ENCODE results near the gene BRAP.
A peak's percentile ranks its signal among the peaks of the same experiment; 100 is the strongest.
"Not testable (repeated sequence)": the region's sequence is repeated elsewhere in the genome, so short reads cannot be mapped to it uniquely, and the experiment has no call there.

BRAP gene

DNA sequence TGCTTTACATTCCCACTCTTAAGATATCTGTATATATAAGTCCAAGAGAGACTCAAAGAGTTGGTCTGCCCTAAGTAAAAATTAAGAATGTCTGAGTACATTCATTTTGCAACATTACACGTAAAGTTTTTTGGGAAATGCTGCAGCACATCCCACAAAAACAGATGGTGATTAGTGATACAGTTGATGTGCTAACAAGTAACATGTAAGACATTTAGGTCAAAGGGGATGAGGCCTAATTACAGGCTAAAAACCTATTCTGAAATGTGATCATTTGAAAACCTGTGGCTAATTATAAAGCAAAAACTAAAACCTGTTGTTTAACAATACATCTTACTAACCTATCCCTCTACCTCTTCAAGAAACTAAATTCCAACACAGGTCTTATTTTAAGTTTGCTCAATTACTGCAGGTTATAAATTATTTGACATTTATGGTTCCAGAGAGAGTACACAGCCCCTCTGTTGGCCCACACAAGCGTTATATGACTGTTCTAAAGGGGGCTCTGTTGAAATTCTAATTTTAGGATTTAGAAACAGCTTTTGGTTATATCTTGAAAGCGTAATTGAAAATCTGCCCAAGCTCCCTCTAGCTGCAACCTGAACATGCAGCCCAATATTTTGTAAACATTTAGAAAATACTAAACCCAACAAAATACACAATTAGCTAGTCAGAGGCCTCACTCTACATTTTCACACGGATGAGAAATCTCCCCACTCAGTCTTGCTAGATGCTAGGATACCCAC lies 42.9 kb downstream of the BRAP start:
- H3K9me3 ChIP-seq (ENCODE audit: control insufficient read depth, low read length), result no peaks in the 10 kb centered on the region
- DNase-seq (ENCODE audit: low read depth), result peak; percentile 48
- no peak overlapping the region for H3K4me3 ChIP-seq (ENCODE audit: low read length)
- H3K36me3 ChIP-seq (ENCODE audit: control insufficient read depth, insufficient read depth, low read length, severe bottlenecking), result peaks cover 38% of the 10 kb centered on the region
- H3K27me3 ChIP-seq (replicated peaks; ENCODE audit: control insufficient read depth, insufficient read depth, low read length), result no peaks in the 10 kb centered on the region
- H3K9ac ChIP-seq (ENCODE audit: low read length), result peak overlapping the region; percentile 72
- H3K4me1 ChIP-seq (ENCODE audit: control insufficient read depth, insufficient read depth, low read length), result peaks cover 32% of the 10 kb centered on the region

DNA sequence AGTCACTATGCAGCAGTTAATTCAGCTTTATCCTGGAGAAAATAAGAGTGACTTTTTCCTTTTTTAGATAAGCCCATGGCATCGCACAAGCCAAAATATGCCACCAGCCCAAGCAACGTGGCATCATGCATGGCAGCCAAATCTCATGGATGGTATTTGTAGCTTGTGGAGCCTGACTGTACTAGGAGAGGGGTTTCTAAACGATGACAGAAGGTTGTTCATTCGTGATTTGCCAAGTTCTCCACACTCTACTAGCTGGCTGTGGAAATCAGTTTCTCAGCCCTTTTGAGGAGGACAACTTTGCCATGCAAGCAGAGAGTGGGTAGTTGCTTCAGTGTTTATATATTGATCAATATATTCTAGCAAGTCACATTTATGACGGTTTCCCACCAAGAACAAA lies 45.2 kb downstream of the BRAP start:
- peaks cover 21% of the 10 kb centered on the region for H3K36me3 ChIP-seq (ENCODE audit: control insufficient read depth, insufficient read depth, low read length, severe bottlenecking)
- no peak overlapping the region for H3K9ac ChIP-seq (ENCODE audit: low read length)
- no peak for DNase-seq (ENCODE audit: low read depth)
- H3K9me3 ChIP-seq (ENCODE audit: control insufficient read depth, low read length), result no peaks in the 10 kb centered on the region
- H3K4me1 ChIP-seq (ENCODE audit: control insufficient read depth, insufficient read depth, low read length), result peaks cover 53% of the 10 kb centered on the region
- no peak overlapping the region for H3K4me3 ChIP-seq (ENCODE audit: low read length)
- H3K27me3 ChIP-seq (replicated peaks; ENCODE audit: control insufficient read depth, insufficient read depth, low read length), result no peaks in the 10 kb centered on the region

- Histone ChIP-seq H3K9me3 (ENCODE audit: control insufficient read depth, low read length) (no peaks in the 10 kb centered on the region), H3K9ac (ENCODE audit: low read length) (no peak overlapping the region), H3K4me1 (ENCODE audit: control insufficient read depth, insufficient read depth, low read length) (peaks cover 50% of the 10 kb centered on the region), H3K4me3 (ENCODE audit: low read length) (no peak overlapping the region), H3K36me3 (ENCODE audit: control insufficient read depth, insufficient read depth, low read length, severe bottlenecking) (peaks cover 2% of the 10 kb centered on the region), H3K27me3 (replicated peaks; ENCODE audit: control insufficient read depth, insufficient read depth, low read length) (no peaks in the 10 kb centered on the region)
- DNase-seq (ENCODE audit: low read depth), result peak; percentile 10
Measured at GRCh38 chr12:111638556-111638955, 47.2 kb downstream of the BRAP start.

DNA sequence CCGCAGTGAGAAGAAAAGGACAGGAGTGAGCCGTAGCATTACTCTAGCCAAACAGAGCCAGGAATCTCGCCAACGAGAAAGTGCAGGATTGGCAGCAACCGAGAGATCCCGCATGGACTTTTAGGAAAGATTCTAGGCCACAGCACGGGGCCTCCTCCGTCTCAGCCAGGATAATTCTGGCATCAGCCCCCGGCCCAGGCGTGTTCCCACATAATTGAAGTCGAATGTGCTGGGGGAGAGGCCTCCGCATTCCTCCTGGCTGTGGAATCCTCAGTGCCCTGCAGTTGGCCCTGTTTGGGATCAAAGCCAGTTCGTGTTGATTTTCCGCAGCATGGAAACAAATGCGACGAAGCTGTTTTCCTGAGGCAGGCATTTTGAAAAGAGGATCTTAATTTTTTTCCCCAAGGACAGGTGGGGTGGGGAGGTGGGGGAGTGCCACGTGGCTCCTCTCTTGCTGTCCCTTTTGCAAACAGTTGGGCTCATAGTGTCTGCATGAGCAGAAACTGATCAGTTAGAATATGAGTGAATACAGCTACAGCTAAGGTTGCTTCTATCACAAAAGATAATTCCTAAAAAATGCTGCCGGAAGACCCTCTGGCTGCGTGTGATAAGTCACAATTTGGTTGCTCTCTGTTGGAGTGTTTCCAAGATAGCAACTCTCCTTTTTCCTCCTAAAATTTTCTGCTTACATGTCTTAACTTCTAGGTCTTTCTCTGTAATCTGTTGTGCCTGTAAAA lies 49.4 kb downstream of the BRAP start:
- Histone ChIP-seq H3K4me3 (ENCODE audit: low read length) (peak overlapping the region; percentile 63), H3K9me3 (ENCODE audit: control insufficient read depth, low read length) (no peaks in the 10 kb centered on the region), H3K36me3 (ENCODE audit: control insufficient read depth, insufficient read depth, low read length, severe bottlenecking) (peaks cover 2% of the 10 kb centered on the region), H3K4me1 (ENCODE audit: control insufficient read depth, insufficient read depth, low read length) (peaks cover 33% of the 10 kb centered on the region), H3K9ac (ENCODE audit: low read length) (peak overlapping the region; percentile 73), H3K27me3 (replicated peaks; ENCODE audit: control insufficient read depth, insufficient read depth, low read length) (no peaks in the 10 kb centered on the region)
- DNase-seq (ENCODE audit: low read depth), result peak; percentile 95

GRCh38 chr12:111635524-111635923 lies 50.2 kb downstream of the BRAP start:
- peak; percentile 21 for DNase-seq (ENCODE audit: low read depth)
- peak overlapping the region; percentile 63 for H3K4me3 ChIP-seq (ENCODE audit: low read length)
- H3K4me1 ChIP-seq (ENCODE audit: control insufficient read depth, insufficient read depth, low read length), result peaks cover 33% of the 10 kb centered on the region
- no peaks in the 10 kb centered on the region for H3K27me3 ChIP-seq (replicated peaks; ENCODE audit: control insufficient read depth, insufficient read depth, low read length)
- H3K9ac ChIP-seq (ENCODE audit: low read length), result peak overlapping the region; percentile 73
- H3K9me3 ChIP-seq (ENCODE audit: control insufficient read depth, low read length), result no peaks in the 10 kb centered on the region
- H3K36me3 ChIP-seq (ENCODE audit: control insufficient read depth, insufficient read depth, low read length, severe bottlenecking), result peaks cover 1% of the 10 kb centered on the region

DNA sequence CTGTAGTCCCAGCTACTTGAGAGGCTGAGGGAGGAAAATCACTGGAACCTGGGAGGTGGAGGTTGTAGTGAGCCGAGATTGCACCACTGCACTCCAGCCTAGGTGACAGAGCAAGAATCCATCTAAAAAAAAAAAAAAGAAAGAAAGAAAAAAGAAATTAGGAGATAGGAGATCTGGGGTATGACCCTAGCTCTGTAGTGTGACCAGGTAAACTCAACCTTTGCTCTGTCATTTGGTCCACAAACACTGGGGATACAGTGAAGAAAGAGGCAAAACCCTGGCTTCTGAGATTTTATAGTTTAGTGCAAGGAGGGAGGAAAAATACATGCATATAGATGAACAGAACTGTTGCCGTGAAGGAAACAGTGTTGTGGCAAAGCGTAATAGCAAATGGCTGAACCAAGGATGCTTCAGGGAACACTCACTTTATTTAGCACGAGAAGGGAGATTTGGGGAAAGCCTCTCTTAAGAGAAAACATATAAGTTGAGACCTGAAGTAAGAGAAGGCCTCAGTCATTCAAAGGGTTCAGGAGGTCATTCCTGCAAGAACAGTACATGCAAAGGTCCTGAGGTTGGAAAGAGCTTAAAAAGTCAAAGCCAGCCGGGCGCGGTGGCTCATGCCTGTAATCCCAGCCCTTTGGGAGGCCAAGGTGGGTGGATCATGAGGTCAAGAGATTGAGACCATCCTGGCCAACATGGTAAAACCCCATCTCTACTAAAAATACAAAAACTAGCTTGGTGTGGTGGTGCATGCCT lies 57.1 kb downstream of the BRAP start:
- Histone ChIP-seq H3K9ac (ENCODE audit: low read length) (no peak overlapping the region), H3K27me3 (replicated peaks; ENCODE audit: control insufficient read depth, insufficient read depth, low read length) (no peaks in the 10 kb centered on the region), H3K4me3 (ENCODE audit: low read length) (no peak overlapping the region), H3K4me1 (ENCODE audit: control insufficient read depth, insufficient read depth, low read length) (no peaks in the 10 kb centered on the region), H3K9me3 (ENCODE audit: control insufficient read depth, low read length) (no peaks in the 10 kb centered on the region), H3K36me3 (ENCODE audit: control insufficient read depth, insufficient read depth, low read length, severe bottlenecking) (no peaks in the 10 kb centered on the region)
- DNase-seq (ENCODE audit: low read depth), result no peak

DNA sequence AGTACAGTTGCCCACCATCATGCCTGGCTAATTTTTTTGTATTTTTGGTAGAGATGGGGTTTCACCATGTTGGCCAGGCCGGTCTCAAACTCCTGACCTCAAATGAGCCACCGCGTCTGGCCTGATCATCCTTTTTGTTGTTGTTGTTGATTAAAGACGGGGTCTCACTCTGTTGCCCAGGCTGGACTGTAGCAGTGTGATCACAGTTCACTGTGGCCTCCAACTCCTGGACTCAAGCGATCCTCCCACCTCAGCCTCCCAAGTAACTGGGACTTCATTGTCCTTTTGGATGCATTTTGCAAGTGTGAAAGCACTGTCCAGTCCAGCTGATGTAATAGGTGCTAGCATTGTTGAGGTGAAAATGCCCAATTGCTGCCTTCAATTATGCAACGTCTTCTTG lies 59.5 kb downstream of the BRAP start:
- no peak overlapping the region for H3K4me3 ChIP-seq (ENCODE audit: low read length)
- no peaks in the 10 kb centered on the region for H3K9me3 ChIP-seq (ENCODE audit: control insufficient read depth, low read length)
- H3K27me3 ChIP-seq (replicated peaks; ENCODE audit: control insufficient read depth, insufficient read depth, low read length), result no peaks in the 10 kb centered on the region
- H3K36me3 ChIP-seq (ENCODE audit: control insufficient read depth, insufficient read depth, low read length, severe bottlenecking), result no peaks in the 10 kb centered on the region
- H3K9ac ChIP-seq (ENCODE audit: low read length), result no peak overlapping the region
- no peak for DNase-seq (ENCODE audit: low read depth)
- H3K4me1 ChIP-seq (ENCODE audit: control insufficient read depth, insufficient read depth, low read length), result no peaks in the 10 kb centered on the region

GRCh38 chr12:111624540-111624939 lies 61.2 kb downstream of the BRAP start:
- Histone ChIP-seq H3K4me1 (ENCODE audit: control insufficient read depth, insufficient read depth, low read length) (no peaks in the 10 kb centered on the region), H3K4me3 (ENCODE audit: low read length) (no peak overlapping the region), H3K9ac (ENCODE audit: low read length) (no peak overlapping the region), H3K27me3 (replicated peaks; ENCODE audit: control insufficient read depth, insufficient read depth, low read length) (no peaks in the 10 kb centered on the region), H3K9me3 (ENCODE audit: control insufficient read depth, low read length) (no peaks in the 10 kb centered on the region), H3K36me3 (ENCODE audit: control insufficient read depth, insufficient read depth, low read length, severe bottlenecking) (no peaks in the 10 kb centered on the region)
- DNase-seq (ENCODE audit: low read depth), result no peak

GRCh38 chr12:111617841-111618240 lies 67.9 kb downstream of the BRAP start:
- not testable (repeated sequence) for H3K4me3 ChIP-seq (ENCODE audit: low read length); H3K4me1 ChIP-seq (ENCODE audit: control insufficient read depth, insufficient read depth, low read length); H3K9me3 ChIP-seq (ENCODE audit: control insufficient read depth, low read length); H3K9ac ChIP-seq (ENCODE audit: low read length); H3K36me3 ChIP-seq (ENCODE audit: control insufficient read depth, insufficient read depth, low read length, severe bottlenecking); DNase-seq (ENCODE audit: low read depth); H3K27me3 ChIP-seq (replicated peaks; ENCODE audit: control insufficient read depth, insufficient read depth, low read length)

- Histone ChIP-seq H3K27me3 (replicated peaks; ENCODE audit: control insufficient read depth, insufficient read depth, low read length) (no peaks in the 10 kb centered on the region), H3K36me3 (ENCODE audit: control insufficient read depth, insufficient read depth, low read length, severe bottlenecking) (no peaks in the 10 kb centered on the region), H3K4me3 (ENCODE audit: low read length) (no peak overlapping the region), H3K9me3 (ENCODE audit: control insufficient read depth, low read length) (no peaks in the 10 kb centered on the region), H3K4me1 (ENCODE audit: control insufficient read depth, insufficient read depth, low read length) (peaks cover 9% of the 10 kb centered on the region), H3K9ac (ENCODE audit: low read length) (peak overlapping the region; percentile 21)
- peak; percentile 42 for DNase-seq (ENCODE audit: low read depth)
Measured at GRCh38 chr12:111616177-111616623, 69.6 kb downstream of the BRAP start.

- Histone ChIP-seq H3K4me3 (ENCODE audit: low read length) (no peak overlapping the region), H3K9ac (ENCODE audit: low read length) (no peak overlapping the region), H3K4me1 (ENCODE audit: control insufficient read depth, insufficient read depth, low read length) (no peaks in the 10 kb centered on the region), H3K27me3 (replicated peaks; ENCODE audit: control insufficient read depth, insufficient read depth, low read length) (no peaks in the 10 kb centered on the region), H3K36me3 (ENCODE audit: control insufficient read depth, insufficient read depth, low read length, severe bottlenecking) (no peaks in the 10 kb centered on the region), H3K9me3 (ENCODE audit: control insufficient read depth, low read length) (no peaks in the 10 kb centered on the region)
- DNase-seq (ENCODE audit: low read depth), result no peak
Measured at GRCh38 chr12:111607239-111607638, 78.5 kb downstream of the BRAP start.
